ENCODE measurements around the gene HOXA2.

GRCh38 chr7:27140126-27140857 is 37.8 kb upstream of the HOXA2 start:
- no peak for TF ChIP-seq GATA2 (IDR thresholded peaks at IDR 0.05; ENCODE audit: low read depth, low read length)
- TF ChIP-seq GATA3 (IDR thresholded peaks at IDR 0.05; ENCODE audit: low read depth, low read length): no peak
